ENCODE results near the gene DNASE1L3.

DNA sequence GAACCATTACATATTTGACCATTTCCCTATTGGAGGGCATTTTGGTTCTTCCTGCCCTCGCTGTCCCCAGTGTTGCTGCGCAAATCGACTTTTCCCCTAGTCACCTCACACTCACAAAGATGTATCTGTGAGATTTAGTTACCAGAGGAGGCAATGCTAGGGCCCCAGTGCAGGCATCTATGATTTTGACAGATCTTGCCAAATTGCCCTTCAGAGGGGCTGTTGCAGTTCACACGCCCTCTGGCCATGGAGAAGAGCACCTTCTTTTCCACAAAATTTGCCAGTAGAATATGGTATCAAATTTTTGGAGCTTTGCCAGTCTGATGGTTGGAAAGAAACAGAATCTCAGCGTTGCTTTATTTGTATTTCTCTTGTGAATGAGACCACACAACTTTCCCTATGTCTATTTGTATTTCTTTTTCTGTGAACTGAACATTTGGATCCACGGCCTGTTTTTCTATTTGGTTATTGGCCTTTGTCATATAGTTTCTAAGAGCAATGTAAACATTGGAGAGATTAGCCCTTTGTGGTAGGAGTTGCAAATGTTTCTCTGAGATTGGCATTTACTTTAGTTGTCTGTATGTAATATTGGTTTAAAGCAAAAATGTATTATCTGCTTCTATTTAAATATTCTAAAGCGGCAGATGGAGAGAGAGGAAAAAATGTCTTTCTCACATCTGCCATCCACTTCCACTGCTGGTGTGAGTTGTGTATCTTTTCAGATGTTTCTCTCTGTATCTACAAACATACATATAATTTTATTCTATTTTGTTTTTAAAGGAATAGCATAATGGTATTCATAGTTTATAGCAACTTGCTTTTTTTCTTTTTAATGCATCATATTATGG, 66.1 kb downstream of the DNASE1L3 start:
- TF ChIP-seq CEBPB (IDR thresholded peaks at IDR 0.05) = no peak
- TF ChIP-seq, protein P1, sequence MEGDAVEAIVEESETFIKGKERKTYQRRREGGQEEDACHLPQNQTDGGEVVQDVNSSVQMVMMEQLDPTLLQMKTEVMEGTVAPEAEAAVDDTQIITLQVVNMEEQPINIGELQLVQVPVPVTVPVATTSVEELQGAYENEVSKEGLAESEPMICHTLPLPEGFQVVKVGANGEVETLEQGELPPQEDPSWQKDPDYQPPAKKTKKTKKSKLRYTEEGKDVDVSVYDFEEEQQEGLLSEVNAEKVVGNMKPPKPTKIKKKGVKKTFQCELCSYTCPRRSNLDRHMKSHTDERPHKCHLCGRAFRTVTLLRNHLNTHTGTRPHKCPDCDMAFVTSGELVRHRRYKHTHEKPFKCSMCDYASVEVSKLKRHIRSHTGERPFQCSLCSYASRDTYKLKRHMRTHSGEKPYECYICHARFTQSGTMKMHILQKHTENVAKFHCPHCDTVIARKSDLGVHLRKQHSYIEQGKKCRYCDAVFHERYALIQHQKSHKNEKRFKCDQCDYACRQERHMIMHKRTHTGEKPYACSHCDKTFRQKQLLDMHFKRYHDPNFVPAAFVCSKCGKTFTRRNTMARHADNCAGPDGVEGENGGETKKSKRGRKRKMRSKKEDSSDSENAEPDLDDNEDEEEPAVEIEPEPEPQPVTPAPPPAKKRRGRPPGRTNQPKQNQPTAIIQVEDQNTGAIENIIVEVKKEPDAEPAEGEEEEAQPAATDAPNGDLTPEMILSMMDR (IDR thresholded peaks at IDR 0.05) = no peak
- no peak for TF ChIP-seq NR3C1 (IDR thresholded peaks at IDR 0.05)
- TF ChIP-seq, protein P2, sequence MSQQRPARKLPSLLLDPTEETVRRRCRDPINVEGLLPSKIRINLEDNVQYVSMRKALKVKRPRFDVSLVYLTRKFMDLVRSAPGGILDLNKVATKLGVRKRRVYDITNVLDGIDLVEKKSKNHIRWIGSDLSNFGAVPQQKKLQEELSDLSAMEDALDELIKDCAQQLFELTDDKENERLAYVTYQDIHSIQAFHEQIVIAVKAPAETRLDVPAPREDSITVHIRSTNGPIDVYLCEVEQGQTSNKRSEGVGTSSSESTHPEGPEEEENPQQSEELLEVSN (IDR thresholded peaks at IDR 0.05; ENCODE audit: borderline replicate concordance, low read depth) = no peak
- TF ChIP-seq, protein P3, sequence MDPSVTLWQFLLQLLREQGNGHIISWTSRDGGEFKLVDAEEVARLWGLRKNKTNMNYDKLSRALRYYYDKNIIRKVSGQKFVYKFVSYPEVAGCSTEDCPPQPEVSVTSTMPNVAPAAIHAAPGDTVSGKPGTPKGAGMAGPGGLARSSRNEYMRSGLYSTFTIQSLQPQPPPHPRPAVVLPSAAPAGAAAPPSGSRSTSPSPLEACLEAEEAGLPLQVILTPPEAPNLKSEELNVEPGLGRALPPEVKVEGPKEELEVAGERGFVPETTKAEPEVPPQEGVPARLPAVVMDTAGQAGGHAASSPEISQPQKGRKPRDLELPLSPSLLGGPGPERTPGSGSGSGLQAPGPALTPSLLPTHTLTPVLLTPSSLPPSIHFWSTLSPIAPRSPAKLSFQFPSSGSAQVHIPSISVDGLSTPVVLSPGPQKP (IDR thresholded peaks at IDR 0.05; ENCODE audit: low read depth, low read length) = no peak
- TF ChIP-seq POLR2A (IDR thresholded peaks at IDR 0.05; ENCODE audit: low read length) = no peak
- TF ChIP-seq CHD4 (IDR thresholded peaks at IDR 0.05; ENCODE audit: borderline replicate concordance) = no peak
- TF ChIP-seq ESRRA (IDR thresholded peaks at IDR 0.05; ENCODE audit: borderline replicate concordance, low read length) = no peak
- TF ChIP-seq, protein P4, sequence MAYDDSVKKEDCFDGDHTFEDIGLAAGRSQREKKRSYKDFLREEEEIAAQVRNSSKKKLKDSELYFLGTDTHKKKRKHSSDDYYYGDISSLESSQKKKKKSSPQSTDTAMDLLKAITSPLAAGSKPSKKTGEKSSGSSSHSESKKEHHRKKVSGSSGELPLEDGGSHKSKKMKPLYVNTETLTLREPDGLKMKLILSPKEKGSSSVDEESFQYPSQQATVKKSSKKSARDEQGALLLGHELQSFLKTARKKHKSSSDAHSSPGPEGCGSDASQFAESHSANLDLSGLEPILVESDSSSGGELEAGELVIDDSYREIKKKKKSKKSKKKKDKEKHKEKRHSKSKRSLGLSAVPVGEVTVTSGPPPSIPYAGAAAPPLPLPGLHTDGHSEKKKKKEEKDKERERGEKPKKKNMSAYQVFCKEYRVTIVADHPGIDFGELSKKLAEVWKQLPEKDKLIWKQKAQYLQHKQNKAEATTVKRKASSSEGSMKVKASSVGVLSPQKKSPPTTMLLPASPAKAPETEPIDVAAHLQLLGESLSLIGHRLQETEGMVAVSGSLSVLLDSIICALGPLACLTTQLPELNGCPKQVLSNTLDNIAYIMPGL (CRISPR knock-in tag; IDR thresholded peaks at IDR 0.05; ENCODE audit: borderline replicate concordance) = no peak
- TF ChIP-seq JUNB (IDR thresholded peaks at IDR 0.05) = no peak
- no peak for TF ChIP-seq HDAC2 (IDR thresholded peaks at IDR 0.05)

Measured in A549 (cell line).